ENCODE measurements around the gene CCDC9.

- TF ChIP-seq POLR2A (IDR thresholded peaks at IDR 0.05; ENCODE audit: low read length): no peak
- TF ChIP-seq GATA1 (IDR thresholded peaks at IDR 0.05; ENCODE audit: low read depth, low read length): no peak
Observed at GRCh38 chr19:47274891-47275761, 18.8 kb downstream of the CCDC9 start.

Data from erythroblast (primary cell).